HG03521 (cell line): Measurements from ENCODE around the gene INO80B.
"Not testable (repeated sequence)": the region's sequence is repeated elsewhere in the genome, so short reads cannot be mapped to it uniquely, and the experiment has no call there.

Experiments used
- ATAC-seq: cut with Tn5 transposase; IDR thresholded peaks from one replicate; pipeline ENCODE4 v1.9.1; 2021; ENCODE audit warnings: mild to moderate bottlenecking, moderate library complexity; ENCODE audit not compliant: unreplicated experiment

Gene INO80B

DNA sequence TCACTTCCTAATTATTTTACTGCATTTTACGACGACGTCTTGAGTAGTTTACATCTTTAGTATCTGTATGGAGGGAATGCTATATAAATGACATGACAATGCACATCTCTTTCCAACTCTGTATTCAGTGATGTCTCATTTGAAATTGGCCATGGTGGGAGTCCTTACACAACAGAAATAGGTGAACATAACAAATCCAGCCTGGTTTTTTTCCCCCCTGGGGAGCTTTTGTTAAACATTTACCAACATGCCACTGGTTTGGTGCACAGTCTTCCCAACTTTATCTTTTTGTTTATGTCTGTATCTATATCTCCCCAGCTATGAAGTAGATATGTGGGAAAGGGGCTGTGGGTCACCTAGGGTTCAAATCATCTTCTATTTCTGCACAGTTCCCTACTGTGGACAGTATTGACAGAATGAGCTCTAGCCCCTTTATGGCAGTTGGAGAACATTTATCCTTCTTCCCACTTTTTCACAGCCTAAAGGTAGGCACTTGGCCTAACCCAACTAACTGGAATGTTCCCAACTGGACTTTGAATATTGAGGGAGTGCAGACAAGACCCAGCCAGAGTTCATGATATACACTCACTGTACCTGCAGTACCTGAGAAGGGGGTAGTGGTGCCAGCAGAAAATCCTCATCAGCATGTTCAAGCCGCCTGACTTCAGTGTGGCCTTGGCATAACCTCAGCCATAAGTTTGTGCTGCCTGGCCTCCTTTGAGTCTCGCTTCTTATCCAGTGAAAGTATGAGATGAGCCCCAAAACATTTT lies 7.5 kb upstream of the INO80B start:
- ATAC-seq, result no peak

DNA sequence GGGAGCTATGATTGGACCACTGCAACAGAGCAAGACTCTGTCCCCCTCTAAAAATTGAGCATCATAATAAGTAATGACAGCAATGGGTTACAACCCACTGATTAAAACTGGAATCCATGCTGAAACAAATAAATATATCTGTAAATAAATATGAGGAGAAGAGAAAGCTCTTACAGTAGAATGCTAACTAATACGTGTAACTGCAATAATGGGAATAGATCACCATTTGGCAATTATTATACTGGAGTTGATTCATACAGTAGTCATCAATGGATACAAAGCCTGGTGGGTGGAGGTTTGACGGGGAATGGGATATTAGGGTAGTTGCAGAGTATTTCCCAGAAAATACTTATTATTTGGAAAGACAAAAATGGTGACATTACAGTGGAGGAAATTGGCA lies 6.1 kb upstream of the INO80B start:
- ATAC-seq, result no peak

- ATAC-seq, result no peak
These were observed 4.2 kb upstream of the INO80B start for GRCh38 chr2:74450570-74451190.

GRCh38 chr2:74457129-74457548 lies 2.3 kb downstream of the INO80B start:
- ATAC-seq, result no peak

DNA sequence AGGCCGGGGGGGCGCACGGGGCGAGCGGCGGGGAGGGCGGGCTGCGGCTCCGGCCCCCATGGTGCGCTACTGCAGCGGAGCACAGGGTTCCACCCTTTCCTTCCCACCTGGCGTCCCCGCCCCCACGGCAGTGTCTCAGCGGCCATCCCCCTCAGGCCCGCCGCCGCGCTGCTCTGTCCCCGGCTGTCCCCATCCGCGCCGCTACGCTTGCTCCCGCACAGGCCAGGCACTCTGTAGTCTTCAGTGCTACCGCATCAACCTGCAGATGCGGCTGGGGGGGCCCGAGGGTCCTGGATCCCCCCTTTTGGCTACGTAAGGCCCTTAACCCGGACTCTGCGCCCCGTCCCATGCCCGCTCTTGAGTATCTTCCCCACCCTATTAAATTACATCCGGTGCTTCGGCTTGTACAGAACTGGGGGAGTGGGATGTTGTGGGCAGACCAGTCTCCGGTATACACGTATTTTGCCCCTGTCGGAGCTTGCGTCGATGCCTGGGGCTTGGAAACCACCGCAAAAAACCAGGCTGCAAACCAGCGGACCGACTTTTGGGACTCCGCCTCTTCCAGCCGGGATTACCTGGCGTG lies 2.8 kb downstream of the INO80B start:
- ATAC-seq, result peak; percentile 34

- ATAC-seq, result peak; percentile 75
These were observed 3.4 kb downstream of the INO80B start, which contains the start of gene WBP1 for GRCh38 chr2:74458132-74458937. Gene WBP1, plus strand, starts transcription at chr2:74458438. Its CDS starts 165 bp downstream, at chr2:74458603.

DNA sequence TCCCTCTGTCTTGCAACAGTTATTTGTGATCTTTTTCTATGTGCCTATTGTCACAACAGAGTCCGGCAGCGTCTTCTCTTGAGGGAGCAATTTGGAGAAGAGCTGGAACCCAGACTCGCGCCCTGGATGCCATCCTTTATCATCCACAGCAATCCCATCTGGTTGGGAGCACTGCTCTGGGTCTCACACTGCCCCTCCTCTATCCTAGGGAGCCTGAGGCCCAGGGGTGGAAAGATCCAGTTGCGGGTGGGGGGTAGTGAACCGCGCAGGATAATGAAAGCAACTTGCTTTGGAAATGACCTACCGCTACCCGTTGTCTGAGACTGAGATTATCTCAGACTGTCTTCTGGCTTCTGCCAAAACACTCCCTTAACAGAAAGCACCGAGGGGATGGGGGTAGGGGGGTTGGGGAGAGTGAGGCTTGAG lies 4.1 kb downstream of the INO80B start:
- no peak for ATAC-seq

DNA sequence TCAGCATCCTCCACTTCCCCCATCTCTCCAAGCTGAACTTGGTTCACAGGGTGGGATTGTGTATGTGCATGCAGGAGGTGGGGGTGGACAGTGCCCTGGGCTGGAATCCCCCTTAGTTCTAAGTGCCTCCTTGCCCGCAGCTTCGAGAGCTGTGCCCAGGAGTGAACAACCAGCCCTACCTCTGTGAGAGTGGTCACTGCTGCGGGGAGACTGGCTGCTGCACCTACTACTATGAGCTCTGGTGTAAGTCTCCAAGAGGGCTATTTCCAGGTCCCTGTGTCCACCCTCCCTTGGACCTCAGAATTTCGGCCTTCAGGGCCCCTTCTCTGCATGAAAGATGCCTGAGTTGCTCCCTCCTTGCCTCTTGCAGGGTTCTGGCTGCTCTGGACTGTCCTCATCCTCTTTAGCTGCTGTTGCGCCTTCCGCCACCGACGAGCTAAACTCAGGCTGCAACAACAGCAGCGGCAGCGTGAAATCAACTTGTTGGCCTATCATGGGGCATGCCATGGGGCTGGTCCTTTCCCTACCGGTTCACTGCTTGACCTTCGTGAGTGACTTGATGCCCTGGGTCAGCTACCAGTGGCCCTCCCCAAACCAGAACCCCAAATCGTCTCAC lies 4.7 kb downstream of the INO80B start:
- not testable (repeated sequence) for ATAC-seq

DNA sequence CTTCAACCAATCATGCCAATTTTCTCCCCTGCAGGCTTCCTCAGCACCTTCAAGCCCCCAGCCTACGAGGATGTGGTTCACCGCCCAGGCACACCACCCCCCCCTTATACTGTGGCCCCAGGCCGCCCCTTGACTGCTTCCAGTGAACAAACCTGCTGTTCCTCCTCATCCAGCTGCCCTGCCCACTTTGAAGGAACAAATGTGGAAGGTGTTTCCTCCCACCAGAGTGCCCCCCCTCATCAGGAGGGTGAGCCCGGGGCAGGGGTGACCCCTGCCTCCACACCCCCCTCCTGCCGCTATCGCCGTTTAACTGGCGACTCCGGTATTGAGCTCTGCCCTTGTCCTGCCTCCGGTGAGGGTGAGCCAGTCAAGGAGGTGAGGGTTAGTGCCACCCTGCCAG lies 5.3 kb downstream of the INO80B start:
- not testable (repeated sequence) for ATAC-seq

DNA sequence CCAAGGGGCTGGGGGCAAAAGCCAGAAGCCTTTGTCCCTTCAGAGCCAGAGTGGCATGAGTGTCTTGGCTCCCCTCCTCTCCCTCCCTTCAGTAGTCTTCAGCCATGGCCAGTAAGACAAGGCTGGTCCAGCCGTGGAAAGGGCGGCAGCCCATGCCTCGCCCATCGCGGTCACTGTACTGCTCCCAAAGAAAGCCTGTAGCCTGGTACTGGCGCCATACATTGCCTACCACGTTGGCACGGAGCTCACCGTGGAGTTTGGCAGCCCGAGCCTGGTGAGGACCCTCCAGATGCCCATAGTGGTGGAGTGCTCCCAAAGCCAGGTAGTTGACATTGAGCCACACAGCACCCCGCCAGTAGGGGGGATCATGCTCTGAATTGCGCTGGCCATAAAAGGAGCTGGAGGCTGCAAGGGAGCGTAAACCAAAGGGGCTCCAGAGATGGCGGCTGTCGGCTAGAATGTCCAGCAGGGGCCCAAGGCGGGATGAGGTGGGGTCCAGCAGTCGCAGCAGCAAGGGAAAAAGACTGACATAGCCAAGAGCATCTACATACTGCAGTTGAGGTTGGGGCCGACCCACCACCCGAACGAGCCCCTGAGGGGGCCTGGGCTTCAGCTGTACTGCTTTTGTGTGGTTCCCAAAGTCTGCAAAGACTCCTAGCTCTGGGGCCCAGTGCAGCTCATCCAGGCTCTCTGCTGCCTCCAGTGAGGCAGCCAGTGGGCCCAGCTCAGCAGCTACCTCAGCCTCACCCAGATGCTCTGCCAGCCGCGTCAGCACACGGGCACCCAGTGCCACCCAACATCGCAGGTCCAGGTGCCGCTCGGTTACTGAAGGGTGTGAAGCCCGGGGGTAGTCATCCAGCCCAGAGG lies 6.5 kb downstream of the INO80B start:
- no peak for ATAC-seq

- no peak for ATAC-seq
These were observed 7.3 kb downstream of the INO80B start for GRCh38 chr2:74462054-74462785.

DNA sequence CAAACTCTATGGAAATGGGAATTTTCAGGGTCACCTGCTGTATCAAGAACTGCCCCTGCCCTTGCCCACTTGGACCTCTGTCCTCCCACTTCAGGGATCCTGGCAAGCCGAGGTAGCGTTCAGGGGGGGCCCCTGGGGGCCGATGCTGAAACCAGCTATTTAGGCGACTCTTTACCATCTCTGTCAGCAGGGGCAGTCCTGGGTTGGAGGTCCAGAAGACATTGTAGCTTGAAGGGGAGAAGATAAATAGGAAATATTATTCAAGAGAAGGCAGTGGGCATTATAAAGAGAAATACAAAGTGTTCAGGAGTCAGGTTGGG lies 7.9 kb downstream of the INO80B start:
- ATAC-seq, result no peak

- no peak for ATAC-seq
These were observed 9.5 kb downstream of the INO80B start for GRCh38 chr2:74464406-74464805.

- ATAC-seq, result not testable (repeated sequence)
These were observed 15.9 kb downstream of the INO80B start for GRCh38 chr2:74470742-74471141.

GRCh38 chr2:74471332-74472065 lies 16.6 kb downstream of the INO80B start:
- ATAC-seq, result no peak

DNA sequence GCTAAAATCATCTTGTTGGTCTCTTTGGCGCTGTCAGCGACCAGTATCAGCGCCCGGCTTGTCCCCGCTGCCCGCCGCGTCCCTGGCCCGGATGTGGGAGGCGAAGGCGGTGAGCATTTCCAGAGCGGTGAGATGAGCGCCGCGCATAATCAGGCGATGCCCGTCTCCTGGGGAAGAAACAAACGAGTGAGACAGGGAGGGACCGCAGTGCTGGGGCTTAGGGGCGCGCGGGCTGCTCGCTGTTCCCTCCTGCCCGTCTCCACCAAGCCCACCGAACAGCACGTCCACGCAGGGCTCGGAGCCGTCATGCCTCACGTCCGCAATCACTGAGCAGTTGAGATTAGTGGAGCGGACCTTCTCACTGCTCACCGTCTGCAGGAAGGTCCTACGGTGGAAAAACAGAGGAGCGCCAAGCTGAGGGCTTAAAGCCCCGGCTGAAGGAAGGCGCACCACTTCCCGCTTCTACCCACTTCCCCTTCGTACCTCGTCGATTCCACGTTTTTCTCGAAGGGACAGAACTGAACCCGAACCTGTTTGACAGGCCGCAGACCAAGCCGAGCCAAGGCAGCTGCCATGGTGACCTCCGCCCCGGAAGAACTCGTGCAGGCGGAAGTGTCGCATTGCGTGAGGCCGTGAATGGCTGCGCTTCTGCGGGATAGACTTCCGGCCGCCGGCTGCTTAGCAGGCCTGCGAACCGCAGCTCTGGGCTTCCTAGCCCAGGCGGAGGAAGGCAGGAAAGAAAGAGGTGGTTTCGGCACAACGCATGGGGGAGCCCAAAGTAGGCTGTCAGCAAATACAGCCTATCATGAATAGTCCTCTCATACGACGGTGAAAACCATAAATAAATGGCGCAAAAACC lies 17.4 kb downstream of the INO80B start, which contains the start of gene MRPL53:
Gene MRPL53, minus strand, starts transcription at position 595 of the 859 bp plus-strand sequence. Its CDS starts 20 bp downstream, at position 575.
- peak; percentile 82 for ATAC-seq

GRCh38 chr2:74472945-74473258 lies 18.0 kb downstream of the INO80B start:
- ATAC-seq, result no peak

DNA sequence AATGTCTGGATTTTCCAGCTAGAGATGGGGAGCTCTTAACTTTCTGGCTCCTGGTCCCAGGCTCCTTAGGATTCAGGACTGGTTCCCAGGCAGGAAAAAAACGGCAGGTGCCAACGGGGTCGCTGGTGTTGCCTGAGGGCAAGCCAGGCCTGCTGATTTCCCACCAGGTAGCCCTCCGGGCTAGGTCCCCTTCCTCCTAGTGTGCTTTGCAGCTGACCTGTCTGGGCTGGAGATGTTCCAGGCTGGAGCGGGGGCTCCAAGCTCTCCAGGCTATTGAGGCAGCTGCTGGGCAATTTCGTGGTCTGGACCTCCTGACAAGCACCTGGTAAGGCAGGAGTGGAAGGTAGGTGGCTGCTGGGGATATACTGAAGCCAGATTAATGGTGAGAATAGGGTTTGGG lies 19.6 kb downstream of the INO80B start:
- no peak for ATAC-seq
